AG04449 (cell line): ENCODE results near the gene RTN4.

Experiments
- CTCF ChIA-PET: fragments of 350-600 bp; formaldehyde crosslinking; extraction: SDS; loops from one replicate; lab custom pipeline; 2021; ENCODE audit warnings: antibody characterized with exemption; lab: Yijun Ruan, JAX
- POLR2A ChIA-PET: fragments of 400-600, 350-600 bp; formaldehyde crosslinking; extraction: SDS; loops from one replicate; lab custom pipeline; 2020; ENCODE audit warnings: antibody characterized with exemption, inconsistent platforms; lab: Yijun Ruan, JAX
- DNase-seq: peaks from one replicate; pipeline ENCODE4 v3.0.0-alpha.2; 2010; ENCODE audit warnings: low read depth, low spot score
- H3K4me3 ChIP-seq: 2 replicates; pipeline ENCODE4 v1.5.1; 2011; ENCODE audit warnings: low read depth, mild to moderate bottlenecking, control low read depth, low read length
- CTCF ChIP-seq: IDR thresholded peaks from one replicate; pipeline ENCODE4 v1.5.1; 2011; ENCODE audit warnings: mild to moderate bottlenecking, moderate library complexity, low read length, control low read depth, inconsistent platforms; ENCODE audit not compliant: insufficient read depth; ENCODE audit errors: missing control alignments

RTN4 gene

GRCh38 chr2:54979321-54980044 lies 70.8 kb downstream of the RTN4 start:
- H3K4me3 ChIP-seq, result no peak overlapping the region
- no peak for DNase-seq
- TF ChIP-seq CTCF, result no peak
- CTCF ChIA-PET, result interaction anchor here (0.6 to 4.7 kb wide), 5 partner anchors 9 to 189 kb away, joined by 3 to 15 read pairs (median 3); no protein-coding TSS in a partner anchor
- POLR2A ChIA-PET, result no interaction called here

GRCh38 chr2:54977149-54977548 lies 73.1 kb downstream of the RTN4 start:
- ChIA-PET POLR2A (no interaction called here), CTCF (interaction anchor here (1.1 to 4.7 kb wide), 3 partner anchors 78 to 200 kb away, joined by 4 to 15 read pairs (median 4); no protein-coding TSS in a partner anchor)
- DNase-seq, result no peak
- no peak overlapping the region for H3K4me3 ChIP-seq
- no peak for TF ChIP-seq CTCF

- DNase-seq, result no peak
- ChIA-PET POLR2A (interaction anchor here (0.6 kb wide), 1 partner anchor 76 kb away, joined by 3 read pairs; no protein-coding TSS in a partner anchor), CTCF (interaction anchor here (0.7 to 4.7 kb wide), 6 partner anchors 9 to 200 kb away, joined by 3 to 15 read pairs (median 4); no protein-coding TSS in a partner anchor)
- TF ChIP-seq CTCF, result no peak
- no peak overlapping the region for H3K4me3 ChIP-seq
These were observed 74.4 kb downstream of the RTN4 start for GRCh38 chr2:54975598-54976492.

- no peak for DNase-seq
- ChIA-PET CTCF (interaction anchor here (1.1 to 1.7 kb wide), 4 partner anchors 9 to 194 kb away, joined by 3 to 6 read pairs (median 4); no protein-coding TSS in a partner anchor), POLR2A (interaction anchor here (0.6 kb wide), 1 partner anchor 76 kb away, joined by 3 read pairs; no protein-coding TSS in a partner anchor)
- H3K4me3 ChIP-seq, result no peak overlapping the region
- TF ChIP-seq CTCF, result no peak
These were observed 75.1 kb downstream of the RTN4 start for GRCh38 chr2:54975175-54975574.

GRCh38 chr2:54969940-54970338 lies 80.3 kb downstream of the RTN4 start:
- ChIA-PET POLR2A (no interaction called here), CTCF (interaction anchor here (1.8 to 2.5 kb wide), 3 partner anchors 10 to 81 kb away, joined by 5 to 14 read pairs (median 5); partner anchors contain the start of gene RTN4)
- no peak for TF ChIP-seq CTCF
- no peak overlapping the region for H3K4me3 ChIP-seq
- no peak for DNase-seq
